Measurements from ENCODE around the gene NAA80. TPM values are rescaled to one million over a fixed set of nuclear protein-coding genes. Genes with fewer than 3 reads are reported as not detected.

Gene NAA80
- total RNA-seq, 6 experiments from 2014 or later: 8.5 to 13.4 (median 10.7) TPM

- no peaks in the 10 kb centered on the region for H3K9me3 Mint-ChIP-seq
- H3K4me3 Mint-ChIP-seq: no peak overlapping the region
- no peak for DNase-seq
- peaks cover 6% of the 10 kb centered on the region for H3K4me1 Mint-ChIP-seq (ENCODE audit: low read depth)
- H3K27ac Mint-ChIP-seq: no peak overlapping the region
- no peaks in the 10 kb centered on the region for H3K36me3 Mint-ChIP-seq (ENCODE audit: low read depth)
- peaks cover 1% of the 10 kb centered on the region for H3K27me3 Mint-ChIP-seq (ENCODE audit: insufficient read depth)
- TF ChIP-seq CTCF (IDR thresholded peaks at IDR 0.05): no peak
These were observed 20.9 kb downstream of the NAA80 start for GRCh38 chr3:50278123-50278879.

- Mint-ChIP-seq H3K27ac (no peak overlapping the region), H3K9me3 (no peaks in the 10 kb centered on the region), H3K36me3 (ENCODE audit: low read depth) (no peaks in the 10 kb centered on the region), H3K4me3 (no peak overlapping the region), H3K4me1 (ENCODE audit: low read depth) (peaks cover 13% of the 10 kb centered on the region), H3K27me3 (ENCODE audit: insufficient read depth) (peaks cover 1% of the 10 kb centered on the region; the same call in 1 of the 2 replicates)
- no peak for DNase-seq
- TF ChIP-seq CTCF (IDR thresholded peaks at IDR 0.05): no peak
These were observed 22.5 kb downstream of the NAA80 start for GRCh38 chr3:50276762-50277101.

GRCh38 chr3:50275996-50276761 lies 23.0 kb downstream of the NAA80 start:
- Mint-ChIP-seq H3K9me3 (no peaks in the 10 kb centered on the region), H3K27me3 (ENCODE audit: insufficient read depth) (peaks cover 1% of the 10 kb centered on the region), H3K36me3 (ENCODE audit: low read depth) (no peaks in the 10 kb centered on the region), H3K4me1 (ENCODE audit: low read depth) (peaks cover 19% of the 10 kb centered on the region), H3K27ac (no peak overlapping the region), H3K4me3 (no peak overlapping the region)
- no peak for TF ChIP-seq CTCF (IDR thresholded peaks at IDR 0.05)
- no peak for DNase-seq

GRCh38 chr3:50275141-50275995 lies 23.8 kb downstream of the NAA80 start:
- peaks cover 1% of the 10 kb centered on the region for H3K27me3 Mint-ChIP-seq (ENCODE audit: insufficient read depth)
- H3K4me3 Mint-ChIP-seq: no peak overlapping the region
- H3K36me3 Mint-ChIP-seq (ENCODE audit: low read depth): no peaks in the 10 kb centered on the region
- H3K27ac Mint-ChIP-seq: no peak overlapping the region
- no peak for DNase-seq
- H3K4me1 Mint-ChIP-seq (ENCODE audit: low read depth): peaks cover 27% of the 10 kb centered on the region
- no peak for TF ChIP-seq CTCF (IDR thresholded peaks at IDR 0.05)
- H3K9me3 Mint-ChIP-seq: no peaks in the 10 kb centered on the region

GRCh38 chr3:50274371-50275104 lies 24.7 kb downstream of the NAA80 start:
- Mint-ChIP-seq H3K4me3 (no peak overlapping the region), H3K36me3 (ENCODE audit: low read depth) (no peaks in the 10 kb centered on the region), H3K4me1 (ENCODE audit: low read depth) (peaks cover 35% of the 10 kb centered on the region), H3K9me3 (no peaks in the 10 kb centered on the region), H3K27ac (no peak overlapping the region), H3K27me3 (ENCODE audit: insufficient read depth) (peaks cover 1% of the 10 kb centered on the region)
- peak; percentile 89 for TF ChIP-seq CTCF (IDR thresholded peaks at IDR 0.05)
- peak; percentile 21 for DNase-seq

Data from HFFc6 (cell line).